HepG2 (cell line): ENCODE data around the gene NOTUM. TPM values are rescaled to one million over a fixed set of nuclear protein-coding genes. Genes with fewer than 3 reads are reported as not detected.

Experiments
- HNF4A ChIP-seq: sonication (generic); formaldehyde crosslinking; IDR thresholded peaks from 2 replicates; pipeline ENCODE4 v1.4.0; 2020; ENCODE audit warnings: missing genetic modification reagents
- KDM6A ChIP-seq: IDR thresholded peaks from 2 replicates; pipeline ENCODE4 v1.6.1; 2016; ENCODE audit warnings: low read depth
- MAZ ChIP-seq, 2 experiments: sonication (generic) in 1 of 2; formaldehyde crosslinking in 1 of 2; IDR thresholded peaks; 2 replicates each; pipeline versions ENCODE4 v1.5.0 to v1.6.1; 2012 to 2020; ENCODE audit warnings: low read depth in 2 of 2, mild to moderate bottlenecking in 2 of 2, borderline replicate concordance in 1 of 2, improper control_type of control experiment in 1 of 2, low read length in 1 of 2, missing genetic modification reagents in 1 of 2, moderate library complexity in 1 of 2
- PAF1 ChIP-seq: IDR thresholded peaks from 2 replicates; pipeline ENCODE4 v1.6.1; 2016; ENCODE audit warnings: missing genetic modification reagents, missing compliant biosample characterization
- ZC3H13 ChIP-seq: sonication (generic); formaldehyde crosslinking; IDR thresholded peaks from 2 replicates; pipeline ENCODE4 v1.8.1; 2023; ENCODE audit warnings: mild to moderate bottlenecking, missing genetic modification reagents, moderate library complexity
- ZNF235 ChIP-seq: sonication (generic); formaldehyde crosslinking; IDR thresholded peaks from 2 replicates; pipeline ENCODE4 v1.8.1; 2023; ENCODE audit warnings: mild to moderate bottlenecking, missing genetic modification reagents, borderline replicate concordance
- ZNF543 ChIP-seq: sonication (generic); formaldehyde crosslinking; IDR thresholded peaks from 2 replicates; pipeline ENCODE4 v1.4.0; 2020; ENCODE audit warnings: mild to moderate bottlenecking, missing genetic modification reagents
- ZNF547 ChIP-seq: sonication (generic); formaldehyde crosslinking; IDR thresholded peaks from 2 replicates; pipeline ENCODE4 v1.5.1; 2020; ENCODE audit warnings: mild to moderate bottlenecking, missing genetic modification reagents
- ZNF775 ChIP-seq: sonication (generic); formaldehyde crosslinking; IDR thresholded peaks from 2 replicates; pipeline ENCODE4 v1.4.0; 2020; ENCODE audit warnings: missing genetic modification reagents, mild to moderate bottlenecking, moderate library complexity, borderline replicate concordance
- polyA plus RNA-seq, 8 experiments: library from polyadenylated mRNA; depleted of rRNA in 3 of 8; stranded (reverse) in 7 of 8; unstranded in 1 of 8; fragments of >200 nt; fragmentation: Illumina TruSeq in 4 of 8; extraction: Trizol in 4 of 8; gene quantifications; 2 replicates each; pipeline versions ENCODE4 v1.2.1 to v1.2.3, GENCODE V29; 2011 to 2016; ENCODE audit warnings: low read depth in 4 of 8, missing spikeins in 1 of 8, mixed read lengths in 1 of 8; ENCODE audit not compliant: insufficient read depth in 1 of 8
- total RNA-seq, 5 experiments: library from RNA; depleted of rRNA; stranded (reverse); fragments of >200 nt; fragmentation: Illumina TruSeq; extraction: Trizol; gene quantifications; 2 replicates each; pipeline ENCODE4 v1.2.3, GENCODE V29; 2016; ENCODE audit warnings: low read depth in 1 of 5
- TF ChIP-seq, protein P1 (sequence below): sonication (generic); formaldehyde crosslinking; IDR thresholded peaks from 2 replicates; pipeline ENCODE4 v1.9.0; 2021; ENCODE audit warnings: mild to moderate bottlenecking, missing genetic modification reagents
- TF ChIP-seq, protein P2 (sequence below): IDR thresholded peaks from 2 replicates; pipeline ENCODE4 v1.4.0; 2020; ENCODE audit warnings: mild to moderate bottlenecking, missing genetic modification reagents
- TF ChIP-seq, protein P3 (sequence below): sonication (generic); formaldehyde crosslinking; IDR thresholded peaks from 2 replicates; pipeline ENCODE4 v1.4.0; 2020; ENCODE audit warnings: missing genetic modification reagents, borderline replicate concordance
- TF ChIP-seq, protein P4 (sequence below): IDR thresholded peaks from 2 replicates; pipeline ENCODE4 v1.6.1; 2016; ENCODE audit warnings: missing biosample characterization, missing genetic modification reagents, low read depth

The NOTUM gene
- total and polyA plus RNA-seq, 2 of the 13 experiments (the other 11 are each of a cell fraction or from before 2014, with no cell fraction given) = 150 to 160 TPM

DNA sequence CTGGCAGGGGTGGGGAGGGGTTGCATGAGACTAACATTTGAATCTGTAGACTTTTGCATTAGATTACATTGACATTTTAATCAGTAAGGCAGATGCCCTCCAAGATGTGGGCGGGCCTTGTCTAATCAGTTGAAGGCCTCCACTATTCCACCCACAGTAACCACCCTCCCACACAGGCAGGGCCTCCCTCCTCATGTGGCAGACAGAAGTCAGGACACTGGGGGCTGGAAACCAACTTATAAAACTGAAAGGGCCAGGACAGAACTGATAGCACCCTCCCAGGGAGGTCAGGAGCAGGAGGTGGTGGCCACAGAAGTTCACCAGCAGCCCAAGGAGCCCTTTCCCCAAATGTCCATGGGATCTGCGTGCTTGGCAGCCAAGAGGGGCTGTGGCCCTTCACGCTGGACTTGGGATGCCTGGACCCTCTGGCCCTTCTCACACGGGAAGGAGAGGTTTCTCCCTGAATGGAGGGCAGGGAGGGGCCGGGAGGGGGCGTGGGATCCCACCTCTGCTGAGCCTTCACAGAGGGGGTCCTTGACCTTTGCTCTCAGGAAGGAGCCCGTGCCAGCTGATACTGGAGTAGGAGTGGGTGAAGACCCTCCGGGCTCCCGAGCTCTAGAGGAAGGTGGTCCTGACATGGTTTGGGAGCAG is 28.5 kb downstream of the NOTUM start (continued):
- TF ChIP-seq, protein P1, sequence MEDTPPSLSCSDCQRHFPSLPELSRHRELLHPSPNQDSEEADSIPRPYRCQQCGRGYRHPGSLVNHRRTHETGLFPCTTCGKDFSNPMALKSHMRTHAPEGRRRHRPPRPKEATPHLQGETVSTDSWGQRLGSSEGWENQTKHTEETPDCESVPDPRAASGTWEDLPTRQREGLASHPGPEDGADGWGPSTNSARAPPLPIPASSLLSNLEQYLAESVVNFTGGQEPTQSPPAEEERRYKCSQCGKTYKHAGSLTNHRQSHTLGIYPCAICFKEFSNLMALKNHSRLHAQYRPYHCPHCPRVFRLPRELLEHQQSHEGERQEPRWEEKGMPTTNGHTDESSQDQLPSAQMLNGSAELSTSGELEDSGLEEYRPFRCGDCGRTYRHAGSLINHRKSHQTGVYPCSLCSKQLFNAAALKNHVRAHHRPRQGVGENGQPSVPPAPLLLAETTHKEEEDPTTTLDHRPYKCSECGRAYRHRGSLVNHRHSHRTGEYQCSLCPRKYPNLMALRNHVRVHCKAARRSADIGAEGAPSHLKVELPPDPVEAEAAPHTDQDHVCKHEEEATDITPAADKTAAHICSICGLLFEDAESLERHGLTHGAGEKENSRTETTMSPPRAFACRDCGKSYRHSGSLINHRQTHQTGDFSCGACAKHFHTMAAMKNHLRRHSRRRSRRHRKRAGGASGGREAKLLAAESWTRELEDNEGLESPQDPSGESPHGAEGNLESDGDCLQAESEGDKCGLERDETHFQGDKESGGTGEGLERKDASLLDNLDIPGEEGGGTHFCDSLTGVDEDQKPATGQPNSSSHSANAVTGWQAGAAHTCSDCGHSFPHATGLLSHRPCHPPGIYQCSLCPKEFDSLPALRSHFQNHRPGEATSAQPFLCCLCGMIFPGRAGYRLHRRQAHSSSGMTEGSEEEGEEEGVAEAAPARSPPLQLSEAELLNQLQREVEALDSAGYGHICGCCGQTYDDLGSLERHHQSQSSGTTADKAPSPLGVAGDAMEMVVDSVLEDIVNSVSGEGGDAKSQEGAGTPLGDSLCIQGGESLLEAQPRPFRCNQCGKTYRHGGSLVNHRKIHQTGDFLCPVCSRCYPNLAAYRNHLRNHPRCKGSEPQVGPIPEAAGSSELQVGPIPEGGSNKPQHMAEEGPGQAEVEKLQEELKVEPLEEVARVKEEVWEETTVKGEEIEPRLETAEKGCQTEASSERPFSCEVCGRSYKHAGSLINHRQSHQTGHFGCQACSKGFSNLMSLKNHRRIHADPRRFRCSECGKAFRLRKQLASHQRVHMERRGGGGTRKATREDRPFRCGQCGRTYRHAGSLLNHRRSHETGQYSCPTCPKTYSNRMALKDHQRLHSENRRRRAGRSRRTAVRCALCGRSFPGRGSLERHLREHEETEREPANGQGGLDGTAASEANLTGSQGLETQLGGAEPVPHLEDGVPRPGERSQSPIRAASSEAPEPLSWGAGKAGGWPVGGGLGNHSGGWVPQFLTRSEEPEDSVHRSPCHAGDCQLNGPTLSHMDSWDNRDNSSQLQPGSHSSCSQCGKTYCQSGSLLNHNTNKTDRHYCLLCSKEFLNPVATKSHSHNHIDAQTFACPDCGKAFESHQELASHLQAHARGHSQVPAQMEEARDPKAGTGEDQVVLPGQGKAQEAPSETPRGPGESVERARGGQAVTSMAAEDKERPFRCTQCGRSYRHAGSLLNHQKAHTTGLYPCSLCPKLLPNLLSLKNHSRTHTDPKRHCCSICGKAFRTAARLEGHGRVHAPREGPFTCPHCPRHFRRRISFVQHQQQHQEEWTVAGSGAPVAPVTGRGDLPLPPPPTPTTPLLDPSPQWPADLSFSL = peak; percentile 10; the same call in 1 of the 2 replicates
- TF ChIP-seq, protein P2, sequence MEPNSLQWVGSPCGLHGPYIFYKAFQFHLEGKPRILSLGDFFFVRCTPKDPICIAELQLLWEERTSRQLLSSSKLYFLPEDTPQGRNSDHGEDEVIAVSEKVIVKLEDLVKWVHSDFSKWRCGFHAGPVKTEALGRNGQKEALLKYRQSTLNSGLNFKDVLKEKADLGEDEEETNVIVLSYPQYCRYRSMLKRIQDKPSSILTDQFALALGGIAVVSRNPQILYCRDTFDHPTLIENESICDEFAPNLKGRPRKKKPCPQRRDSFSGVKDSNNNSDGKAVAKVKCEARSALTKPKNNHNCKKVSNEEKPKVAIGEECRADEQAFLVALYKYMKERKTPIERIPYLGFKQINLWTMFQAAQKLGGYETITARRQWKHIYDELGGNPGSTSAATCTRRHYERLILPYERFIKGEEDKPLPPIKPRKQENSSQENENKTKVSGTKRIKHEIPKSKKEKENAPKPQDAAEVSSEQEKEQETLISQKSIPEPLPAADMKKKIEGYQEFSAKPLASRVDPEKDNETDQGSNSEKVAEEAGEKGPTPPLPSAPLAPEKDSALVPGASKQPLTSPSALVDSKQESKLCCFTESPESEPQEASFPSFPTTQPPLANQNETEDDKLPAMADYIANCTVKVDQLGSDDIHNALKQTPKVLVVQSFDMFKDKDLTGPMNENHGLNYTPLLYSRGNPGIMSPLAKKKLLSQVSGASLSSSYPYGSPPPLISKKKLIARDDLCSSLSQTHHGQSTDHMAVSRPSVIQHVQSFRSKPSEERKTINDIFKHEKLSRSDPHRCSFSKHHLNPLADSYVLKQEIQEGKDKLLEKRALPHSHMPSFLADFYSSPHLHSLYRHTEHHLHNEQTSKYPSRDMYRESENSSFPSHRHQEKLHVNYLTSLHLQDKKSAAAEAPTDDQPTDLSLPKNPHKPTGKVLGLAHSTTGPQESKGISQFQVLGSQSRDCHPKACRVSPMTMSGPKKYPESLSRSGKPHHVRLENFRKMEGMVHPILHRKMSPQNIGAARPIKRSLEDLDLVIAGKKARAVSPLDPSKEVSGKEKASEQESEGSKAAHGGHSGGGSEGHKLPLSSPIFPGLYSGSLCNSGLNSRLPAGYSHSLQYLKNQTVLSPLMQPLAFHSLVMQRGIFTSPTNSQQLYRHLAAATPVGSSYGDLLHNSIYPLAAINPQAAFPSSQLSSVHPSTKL (CRISPR knock-in tag) = no peak
- TF ChIP-seq KDM6A (CRISPR knock-in tag) = no peak
- TF ChIP-seq, protein P3, sequence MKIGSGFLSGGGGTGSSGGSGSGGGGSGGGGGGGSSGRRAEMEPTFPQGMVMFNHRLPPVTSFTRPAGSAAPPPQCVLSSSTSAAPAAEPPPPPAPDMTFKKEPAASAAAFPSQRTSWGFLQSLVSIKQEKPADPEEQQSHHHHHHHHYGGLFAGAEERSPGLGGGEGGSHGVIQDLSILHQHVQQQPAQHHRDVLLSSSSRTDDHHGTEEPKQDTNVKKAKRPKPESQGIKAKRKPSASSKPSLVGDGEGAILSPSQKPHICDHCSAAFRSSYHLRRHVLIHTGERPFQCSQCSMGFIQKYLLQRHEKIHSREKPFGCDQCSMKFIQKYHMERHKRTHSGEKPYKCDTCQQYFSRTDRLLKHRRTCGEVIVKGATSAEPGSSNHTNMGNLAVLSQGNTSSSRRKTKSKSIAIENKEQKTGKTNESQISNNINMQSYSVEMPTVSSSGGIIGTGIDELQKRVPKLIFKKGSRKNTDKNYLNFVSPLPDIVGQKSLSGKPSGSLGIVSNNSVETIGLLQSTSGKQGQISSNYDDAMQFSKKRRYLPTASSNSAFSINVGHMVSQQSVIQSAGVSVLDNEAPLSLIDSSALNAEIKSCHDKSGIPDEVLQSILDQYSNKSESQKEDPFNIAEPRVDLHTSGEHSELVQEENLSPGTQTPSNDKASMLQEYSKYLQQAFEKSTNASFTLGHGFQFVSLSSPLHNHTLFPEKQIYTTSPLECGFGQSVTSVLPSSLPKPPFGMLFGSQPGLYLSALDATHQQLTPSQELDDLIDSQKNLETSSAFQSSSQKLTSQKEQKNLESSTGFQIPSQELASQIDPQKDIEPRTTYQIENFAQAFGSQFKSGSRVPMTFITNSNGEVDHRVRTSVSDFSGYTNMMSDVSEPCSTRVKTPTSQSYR (CRISPR knock-in tag) = no peak
- TF ChIP-seq ZC3H13 (CRISPR knock-in tag) = peak; percentile 72; the same call in 1 of the 2 replicates
- TF ChIP-seq ZNF235 (CRISPR knock-in tag) = no peak
- TF ChIP-seq PAF1 = peak; percentile 33
- no peak for TF ChIP-seq ZNF775 (CRISPR knock-in tag)
- TF ChIP-seq, protein P4, sequence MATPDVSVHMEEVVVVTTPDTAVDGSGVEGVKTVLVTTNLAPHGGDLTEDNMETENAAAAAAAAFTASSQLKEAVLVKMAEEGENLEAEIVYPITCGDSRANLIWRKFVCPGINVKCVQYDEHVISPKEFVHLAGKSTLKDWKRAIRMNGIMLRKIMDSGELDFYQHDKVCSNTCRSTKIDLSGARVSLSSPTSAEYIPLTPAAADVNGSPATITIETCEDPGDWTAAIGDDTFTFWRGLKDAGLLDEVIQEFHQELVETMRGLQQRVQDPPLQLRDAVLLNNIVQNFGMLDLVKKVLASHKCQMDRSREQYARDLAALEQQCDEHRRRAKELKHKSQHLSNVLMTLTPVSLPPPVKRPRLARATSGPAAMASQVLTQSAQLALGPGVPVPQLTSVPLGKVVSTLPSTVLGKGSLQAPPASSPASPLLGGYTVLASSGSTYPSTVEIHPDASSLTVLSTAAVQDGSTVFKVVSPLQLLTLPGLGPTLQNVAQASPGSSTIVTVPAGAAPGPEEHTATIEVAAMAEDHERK (CRISPR knock-in tag) = no peak
- peak; percentile 18; the same call in 1 of the 2 replicates for TF ChIP-seq HNF4A
- no peak for TF ChIP-seq ZNF547 (CRISPR knock-in tag)
- TF ChIP-seq MAZ (IDR thresholded peaks at IDR 0.05; ENCODE audit: borderline replicate concordance, low read depth, low read length) = no peak
- TF ChIP-seq MAZ (CRISPR knock-in tag; IDR thresholded peaks at IDR 0.05; ENCODE audit: low read depth) = peak; percentile 32; the same call in 1 of the 2 replicates
- TF ChIP-seq ZNF543 (CRISPR knock-in tag) = 0 out of 2 replicates have a peak, but pooled peaks have one; percentile 7
